ENCODE data around the gene PRKAR1B.
A peak's percentile ranks its signal among the peaks of the same experiment; 100 is the strongest.

Gene PRKAR1B

DNA sequence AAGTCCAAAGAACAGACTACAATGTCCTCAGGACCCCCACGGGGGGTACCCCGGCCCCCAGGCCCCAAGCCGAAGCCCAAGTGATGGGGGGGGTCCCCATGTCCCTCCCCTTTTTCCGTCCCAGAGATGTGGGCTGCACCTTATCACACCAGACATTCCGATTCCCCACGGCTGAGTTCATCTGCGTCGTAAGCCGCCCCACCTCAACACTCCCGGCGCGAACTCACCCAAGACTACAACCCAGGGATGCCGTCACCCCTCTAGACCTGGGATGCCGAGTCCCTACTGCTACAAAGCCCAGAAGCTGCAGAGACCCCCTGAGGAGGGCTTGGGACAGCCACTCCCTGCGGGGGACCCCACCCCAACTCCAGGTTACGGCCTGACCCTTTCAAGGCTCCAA is 221.9 kb downstream of the PRKAR1B start:
- peak overlapping the region; percentile 98 for H3K27ac ChIP-seq
- DNase-seq (ENCODE audit: low spot score) = no peak
- ChIA-PET CTCF (no interaction called here), POLR2A (ENCODE audit: low non-redundant PET) (no interaction called here)
- TF ChIP-seq, protein P1, sequence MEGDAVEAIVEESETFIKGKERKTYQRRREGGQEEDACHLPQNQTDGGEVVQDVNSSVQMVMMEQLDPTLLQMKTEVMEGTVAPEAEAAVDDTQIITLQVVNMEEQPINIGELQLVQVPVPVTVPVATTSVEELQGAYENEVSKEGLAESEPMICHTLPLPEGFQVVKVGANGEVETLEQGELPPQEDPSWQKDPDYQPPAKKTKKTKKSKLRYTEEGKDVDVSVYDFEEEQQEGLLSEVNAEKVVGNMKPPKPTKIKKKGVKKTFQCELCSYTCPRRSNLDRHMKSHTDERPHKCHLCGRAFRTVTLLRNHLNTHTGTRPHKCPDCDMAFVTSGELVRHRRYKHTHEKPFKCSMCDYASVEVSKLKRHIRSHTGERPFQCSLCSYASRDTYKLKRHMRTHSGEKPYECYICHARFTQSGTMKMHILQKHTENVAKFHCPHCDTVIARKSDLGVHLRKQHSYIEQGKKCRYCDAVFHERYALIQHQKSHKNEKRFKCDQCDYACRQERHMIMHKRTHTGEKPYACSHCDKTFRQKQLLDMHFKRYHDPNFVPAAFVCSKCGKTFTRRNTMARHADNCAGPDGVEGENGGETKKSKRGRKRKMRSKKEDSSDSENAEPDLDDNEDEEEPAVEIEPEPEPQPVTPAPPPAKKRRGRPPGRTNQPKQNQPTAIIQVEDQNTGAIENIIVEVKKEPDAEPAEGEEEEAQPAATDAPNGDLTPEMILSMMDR (conservative IDR thresholded peaks at IDR 0.05; ENCODE audit: low read depth) = no peak

DNA sequence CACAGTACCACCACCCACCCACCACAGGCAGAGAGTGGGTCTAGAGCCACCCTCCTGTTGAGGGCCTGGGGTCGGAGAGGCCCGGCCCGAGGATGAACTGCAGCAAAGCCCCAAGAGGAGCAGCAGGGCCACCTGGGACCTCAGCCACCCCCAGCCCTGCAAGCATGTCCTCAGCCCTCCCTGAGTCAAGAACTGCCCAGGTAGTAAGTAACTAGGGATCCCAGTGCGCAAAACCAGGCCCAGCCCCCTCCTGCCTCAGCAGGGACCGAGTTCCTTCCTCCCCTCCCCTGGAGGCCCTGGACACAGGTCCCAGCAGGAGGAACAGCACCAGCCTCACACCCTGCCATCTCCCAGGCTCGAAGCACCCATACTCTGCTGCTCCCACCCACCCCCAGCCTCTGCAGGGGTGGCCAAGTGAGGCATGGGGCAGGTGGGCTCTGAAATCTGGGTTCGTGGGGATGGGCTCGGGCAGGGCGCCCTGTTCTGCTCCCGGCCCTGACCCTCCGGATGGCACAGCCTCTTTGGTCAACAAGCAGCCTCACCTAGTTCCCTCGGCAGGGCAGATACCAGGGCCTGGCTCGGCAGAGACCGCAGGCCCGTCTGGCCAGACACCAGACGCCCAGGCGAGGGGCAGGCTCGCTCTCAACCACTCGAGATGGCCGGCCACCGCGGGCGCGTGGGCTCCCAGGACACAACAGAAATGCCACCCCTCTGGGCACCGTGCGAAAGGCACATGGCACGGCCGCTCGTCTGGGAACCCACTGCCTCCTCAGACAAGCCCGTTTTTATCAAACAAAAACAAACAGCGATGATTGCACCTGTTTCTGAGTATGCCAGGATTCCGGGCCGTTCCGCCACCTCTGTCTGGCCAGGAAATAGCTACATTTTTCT is 222.6 kb downstream of the PRKAR1B start:
- DNase-seq (ENCODE audit: low spot score) = no peak
- TF ChIP-seq, protein P1 (conservative IDR thresholded peaks at IDR 0.05; ENCODE audit: low read depth) = no peak
- CTCF ChIA-PET = no interaction called here
- POLR2A ChIA-PET (ENCODE audit: low non-redundant PET) = no interaction called here
- peak overlapping the region; percentile 98 for H3K27ac ChIP-seq

DNA sequence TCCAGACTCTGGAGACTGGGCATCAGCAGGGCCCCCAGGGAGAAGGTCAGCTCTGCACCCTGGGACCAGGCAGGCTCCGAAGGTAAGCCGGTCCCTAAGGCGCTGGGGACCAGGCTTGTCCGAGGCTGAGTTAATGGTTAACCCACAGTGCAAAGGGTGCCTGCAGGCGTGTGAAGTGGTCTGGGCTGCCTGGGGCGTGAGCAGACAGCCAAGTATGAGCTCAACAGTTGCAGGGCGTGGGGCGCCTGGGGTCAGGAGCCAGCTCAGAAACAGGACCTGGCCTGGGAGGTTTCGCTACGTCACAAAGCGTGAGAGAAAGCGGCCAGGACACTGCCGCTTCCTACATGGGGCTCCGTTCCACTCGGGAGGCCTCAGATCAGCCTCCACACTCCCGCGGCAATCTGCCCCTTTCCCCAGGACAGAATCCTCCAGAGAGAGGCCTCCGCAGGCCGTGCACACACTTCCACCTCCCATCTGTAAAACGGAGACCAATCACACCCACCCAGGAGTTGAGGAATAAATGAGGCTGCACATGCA is 223.4 kb downstream of the PRKAR1B start:
- TF ChIP-seq, protein P1 (conservative IDR thresholded peaks at IDR 0.05; ENCODE audit: low read depth) = no peak
- CTCF ChIA-PET = no interaction called here
- H3K27ac ChIP-seq = peak overlapping the region; percentile 98
- POLR2A ChIA-PET (ENCODE audit: low non-redundant PET) = no interaction called here
- DNase-seq (ENCODE audit: low spot score) = no peak

DNA sequence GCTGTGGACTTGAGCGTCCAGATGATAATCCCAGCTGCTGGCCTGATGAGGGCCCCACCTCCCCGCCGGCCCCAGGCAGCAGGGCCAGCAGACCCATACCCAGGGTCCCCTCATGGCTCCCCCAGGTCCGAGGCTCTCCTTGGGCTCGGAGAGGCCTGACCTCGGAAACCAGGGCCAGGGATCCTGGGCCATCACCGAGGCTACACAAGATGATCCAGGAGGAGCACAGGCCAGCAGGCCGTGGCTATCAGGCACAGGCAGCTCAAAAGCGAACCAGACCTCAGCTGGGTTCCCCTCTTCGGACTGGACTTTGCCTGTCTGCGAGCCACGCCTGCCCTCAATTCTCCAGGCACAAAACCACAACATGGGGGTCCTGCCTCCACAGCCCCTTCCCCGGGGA is 224.8 kb downstream of the PRKAR1B start:
- CTCF ChIA-PET = interaction anchor here (0.6 kb wide), 1 partner anchor 273 kb away, joined by 3 read pairs; no protein-coding TSS in a partner anchor
- TF ChIP-seq, protein P1 (conservative IDR thresholded peaks at IDR 0.05; ENCODE audit: low read depth) = no peak
- no peak for DNase-seq (ENCODE audit: low spot score)
- POLR2A ChIA-PET (ENCODE audit: low non-redundant PET) = no interaction called here
- H3K27ac ChIP-seq = peak overlapping the region; percentile 98

DNA sequence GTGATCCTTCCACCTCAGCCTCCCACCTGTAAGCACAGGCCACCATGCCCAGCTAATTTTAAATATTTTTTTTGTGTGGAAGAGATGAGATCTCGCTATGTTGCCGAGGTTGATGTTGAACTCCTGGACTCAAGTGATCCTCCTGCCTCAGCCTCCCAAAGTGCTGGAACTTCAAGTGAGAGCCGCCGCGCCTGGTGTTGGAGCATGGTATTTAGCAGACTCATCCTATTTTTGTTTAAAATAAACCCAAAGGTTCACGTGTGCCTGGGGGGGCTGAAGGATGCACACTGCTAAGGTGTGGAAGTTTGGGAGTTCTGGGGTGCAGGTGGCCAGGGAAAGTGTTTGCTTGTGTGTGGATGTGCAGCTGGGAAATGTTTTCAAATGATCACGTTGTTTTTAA is 225.6 kb downstream of the PRKAR1B start:
- ChIA-PET POLR2A (ENCODE audit: low non-redundant PET) (no interaction called here), CTCF (no interaction called here)
- no peak for DNase-seq (ENCODE audit: low spot score)
- TF ChIP-seq, protein P1 (conservative IDR thresholded peaks at IDR 0.05; ENCODE audit: low read depth) = no peak
- peak overlapping the region; percentile 98 for H3K27ac ChIP-seq

DNA sequence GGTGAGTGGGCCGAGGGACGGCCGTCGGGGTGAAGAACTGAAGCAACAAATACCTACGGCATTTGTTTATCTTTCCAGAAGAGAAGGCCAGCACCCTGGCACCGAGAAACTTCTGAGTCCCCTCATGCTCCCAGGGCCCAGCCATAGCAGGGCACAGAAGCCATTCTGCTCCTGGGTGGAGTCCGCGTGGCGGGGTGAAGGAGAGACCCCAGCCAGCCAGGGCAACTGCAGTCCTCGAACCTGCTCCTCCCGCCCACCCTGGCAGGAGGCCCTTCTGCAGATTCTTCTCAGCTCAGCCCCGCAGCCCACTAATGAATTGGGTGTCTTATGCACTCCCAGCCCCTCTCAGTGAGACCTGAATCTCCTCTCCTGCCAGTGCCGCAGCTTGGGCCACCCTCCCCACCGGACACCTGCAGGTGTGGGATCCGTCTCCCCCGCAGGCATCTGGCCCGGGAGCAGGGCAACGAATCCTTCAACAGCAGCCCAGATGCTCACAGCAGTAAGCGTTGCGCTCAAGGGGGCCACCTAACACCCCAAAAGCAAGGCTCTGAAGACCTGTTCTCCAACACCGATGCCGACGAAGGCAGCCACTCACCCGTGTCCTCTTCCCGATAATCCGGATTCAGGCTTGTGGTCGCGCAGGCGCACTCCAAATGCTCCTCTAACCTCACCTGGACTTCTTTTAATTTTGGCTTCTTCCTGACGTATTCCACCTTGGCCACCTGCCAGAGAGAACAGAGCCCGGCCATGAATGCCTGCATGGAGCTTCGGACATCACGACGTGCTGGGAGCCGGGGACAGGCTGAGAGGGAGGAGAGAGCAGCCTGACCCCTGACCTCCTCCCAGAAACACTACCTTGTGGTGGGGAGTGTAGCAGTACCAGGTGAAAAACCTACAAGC is 226.3 kb downstream of the PRKAR1B start:
- ChIA-PET CTCF (no interaction called here), POLR2A (ENCODE audit: low non-redundant PET) (no interaction called here)
- TF ChIP-seq, protein P1 (conservative IDR thresholded peaks at IDR 0.05; ENCODE audit: low read depth) = no peak
- no peak for DNase-seq (ENCODE audit: low spot score)
- peak overlapping the region; percentile 98 for H3K27ac ChIP-seq

Measured in RWPE1 (cell line).